RWPE1 (cell line): ENCODE results near the gene ZNF277.

Experiments
- CTCF ChIA-PET: fragments of 350-600 bp; sonication (Branson Sonifier 250); formaldehyde crosslinking; extraction: SDS; loops from one replicate; lab custom pipeline; 2021; lab: Yijun Ruan, JAX
- POLR2A ChIA-PET: fragments of 400-600 bp; formaldehyde crosslinking; extraction: SDS; loops from one replicate; lab custom pipeline; 2020; ENCODE audit warnings: antibody characterized with exemption; ENCODE audit not compliant: low non-redundant PET; lab: Yijun Ruan, JAX
- DNase-seq: peaks from one replicate; pipeline ENCODE4 v3.0.0; 2012; ENCODE audit warnings: low spot score
- H3K27ac ChIP-seq: fragments of 450-650 bp; 2 replicates; pipeline ENCODE4 v1.5.1; 2017
- TF ChIP-seq, protein P1 (sequence below): fragments of 450-650 bp; conservative IDR thresholded peaks from 2 replicates; pipeline ENCODE4 v1.5.1; 2017; ENCODE audit warnings: low read depth, mild to moderate bottlenecking

Gene ZNF277

DNA sequence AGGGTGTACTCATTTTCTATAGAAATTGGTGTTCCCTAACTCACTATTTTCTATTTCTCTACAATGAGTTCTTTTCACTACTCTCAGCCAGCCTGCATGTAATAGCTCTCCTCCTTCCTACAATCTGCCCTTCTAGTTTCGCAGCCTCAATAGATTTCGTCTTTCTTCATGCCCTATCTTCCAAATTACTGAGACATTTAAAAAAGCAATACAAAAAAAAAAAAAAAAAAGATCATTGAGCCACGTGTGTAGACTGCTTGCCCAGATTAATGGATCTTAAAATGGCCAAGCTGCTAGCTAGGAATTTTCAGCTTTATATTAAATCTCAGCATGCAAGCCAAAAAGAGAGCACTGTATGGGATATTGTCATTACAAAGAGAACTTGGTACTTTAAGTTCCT, 55.5 kb downstream of the ZNF277 start:
- DNase-seq = no peak
- ChIA-PET POLR2A (no interaction called here), CTCF (no interaction called here)
- H3K27ac ChIP-seq = no peak overlapping the region
- TF ChIP-seq, protein P1, sequence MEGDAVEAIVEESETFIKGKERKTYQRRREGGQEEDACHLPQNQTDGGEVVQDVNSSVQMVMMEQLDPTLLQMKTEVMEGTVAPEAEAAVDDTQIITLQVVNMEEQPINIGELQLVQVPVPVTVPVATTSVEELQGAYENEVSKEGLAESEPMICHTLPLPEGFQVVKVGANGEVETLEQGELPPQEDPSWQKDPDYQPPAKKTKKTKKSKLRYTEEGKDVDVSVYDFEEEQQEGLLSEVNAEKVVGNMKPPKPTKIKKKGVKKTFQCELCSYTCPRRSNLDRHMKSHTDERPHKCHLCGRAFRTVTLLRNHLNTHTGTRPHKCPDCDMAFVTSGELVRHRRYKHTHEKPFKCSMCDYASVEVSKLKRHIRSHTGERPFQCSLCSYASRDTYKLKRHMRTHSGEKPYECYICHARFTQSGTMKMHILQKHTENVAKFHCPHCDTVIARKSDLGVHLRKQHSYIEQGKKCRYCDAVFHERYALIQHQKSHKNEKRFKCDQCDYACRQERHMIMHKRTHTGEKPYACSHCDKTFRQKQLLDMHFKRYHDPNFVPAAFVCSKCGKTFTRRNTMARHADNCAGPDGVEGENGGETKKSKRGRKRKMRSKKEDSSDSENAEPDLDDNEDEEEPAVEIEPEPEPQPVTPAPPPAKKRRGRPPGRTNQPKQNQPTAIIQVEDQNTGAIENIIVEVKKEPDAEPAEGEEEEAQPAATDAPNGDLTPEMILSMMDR = no peak

DNA sequence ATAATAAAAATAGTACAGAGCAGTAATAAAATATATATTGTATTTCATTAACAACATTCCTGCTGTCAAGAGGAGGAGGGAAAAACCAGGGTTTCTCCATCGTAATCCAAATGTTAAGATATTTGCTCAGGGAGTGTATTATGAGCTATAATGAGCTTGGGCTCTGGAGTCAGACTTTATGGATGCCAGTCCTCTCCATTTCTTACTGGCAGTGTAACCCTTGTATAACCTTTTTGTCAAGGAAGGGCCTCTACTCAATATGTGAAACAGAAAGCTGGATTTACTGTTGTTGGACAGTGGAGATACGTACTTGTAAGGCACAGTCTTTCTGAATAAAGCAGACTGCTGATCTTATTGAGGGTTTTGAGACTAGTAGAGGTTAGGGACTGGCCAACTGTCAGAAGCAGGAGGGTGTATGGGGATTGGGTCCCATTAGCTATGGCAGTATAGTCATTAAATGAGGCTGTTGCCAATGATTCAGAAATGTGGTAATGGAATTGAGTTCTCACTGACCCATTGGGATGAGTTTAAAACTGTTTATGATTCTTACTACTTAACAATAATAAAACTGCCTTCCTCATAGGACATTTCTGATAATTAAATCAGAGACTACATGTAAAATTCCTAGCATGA, 56.5 kb downstream of the ZNF277 start:
- CTCF ChIA-PET = interaction anchor here (0.7 kb wide), 1 partner anchor 26 kb away, joined by 3 read pairs; no protein-coding TSS in a partner anchor
- POLR2A ChIA-PET = no interaction called here
- no peak overlapping the region for H3K27ac ChIP-seq
- TF ChIP-seq, protein P1 = no peak
- no peak for DNase-seq

DNA sequence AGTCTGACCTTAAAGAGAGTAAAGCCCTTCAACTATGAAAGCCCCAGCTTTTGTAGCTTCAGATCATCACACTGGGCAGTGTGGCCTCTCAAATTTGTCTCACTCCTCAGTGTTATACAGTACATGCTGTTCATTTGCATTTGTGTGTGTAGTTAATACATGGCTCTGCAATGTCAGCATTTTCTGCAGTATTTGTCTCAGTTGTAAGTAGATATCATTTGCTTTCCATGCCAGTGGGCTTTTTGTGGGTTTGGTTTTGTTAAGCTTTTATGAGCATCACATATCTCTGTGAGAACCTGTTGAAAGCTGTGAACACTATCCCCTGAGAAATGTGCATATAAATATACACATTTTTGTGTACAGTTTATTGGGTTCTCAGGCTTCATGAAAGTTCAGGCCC, 57.0 kb downstream of the ZNF277 start:
- no peak for DNase-seq
- no peak overlapping the region for H3K27ac ChIP-seq
- ChIA-PET CTCF (interaction anchor here (0.7 kb wide), 1 partner anchor 27 kb away, joined by 3 read pairs; no protein-coding TSS in a partner anchor), POLR2A (no interaction called here)
- TF ChIP-seq, protein P1 = no peak

DNA sequence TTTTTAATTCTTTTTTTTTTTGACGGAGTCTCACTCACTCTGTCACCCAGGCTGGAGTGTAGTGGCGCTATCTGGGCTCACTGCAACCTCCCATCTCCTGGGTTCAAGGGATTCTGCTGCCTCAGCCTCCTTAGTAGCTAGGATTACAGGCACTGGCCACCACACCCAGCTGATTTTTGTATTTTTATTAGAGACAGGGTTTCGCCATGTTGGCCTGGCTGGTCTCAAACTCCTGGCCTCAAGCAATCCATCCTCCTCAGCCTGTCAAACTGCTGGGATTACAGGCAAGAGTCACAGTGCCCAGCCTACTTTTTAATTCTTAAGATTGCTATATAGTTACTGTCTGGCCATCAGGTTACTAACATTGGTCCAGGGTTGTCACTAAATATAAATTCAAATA, 59.6 kb downstream of the ZNF277 start:
- no peak overlapping the region for H3K27ac ChIP-seq
- TF ChIP-seq, protein P1 = no peak
- ChIA-PET POLR2A (no interaction called here), CTCF (interaction anchor here (0.5 to 0.7 kb wide), 2 partner anchors 10 to 411 kb away, joined by 3 to 5 read pairs; no protein-coding TSS in a partner anchor)
- no peak for DNase-seq

DNA sequence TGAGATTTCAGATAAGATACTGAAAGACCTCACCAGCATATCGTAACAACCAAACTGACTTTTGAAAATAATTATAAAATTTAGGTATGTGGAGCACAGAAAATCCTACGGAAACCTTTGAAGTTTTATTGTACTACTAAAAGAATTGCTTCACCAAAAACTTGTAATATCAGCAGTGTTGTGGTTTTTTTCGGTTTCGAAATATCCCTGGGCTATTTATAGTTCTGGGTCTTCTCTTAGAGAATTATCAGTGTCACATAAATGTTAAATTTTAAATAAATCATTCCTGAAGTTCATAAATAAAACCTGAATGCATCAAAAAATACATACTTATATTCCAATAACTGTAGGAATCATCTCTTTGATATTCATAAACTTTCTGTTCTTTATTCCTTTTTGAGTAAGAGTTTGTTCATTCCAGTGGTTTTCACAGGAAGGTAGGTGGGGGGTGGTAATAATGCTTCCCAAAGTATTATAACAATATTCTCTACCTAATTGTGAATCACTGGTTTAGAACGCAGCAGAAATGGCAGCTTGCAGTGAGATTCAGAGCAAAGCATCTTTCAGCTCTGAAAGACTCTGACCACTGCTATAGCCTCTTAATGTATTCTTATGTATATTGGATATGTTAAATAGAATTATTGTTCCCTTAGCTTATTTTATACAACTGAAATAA, 60.2 kb downstream of the ZNF277 start:
- peak; percentile 25 for DNase-seq
- TF ChIP-seq, protein P1 = no peak
- H3K27ac ChIP-seq = no peak overlapping the region
- CTCF ChIA-PET = no interaction called here
- POLR2A ChIA-PET = no interaction called here

DNA sequence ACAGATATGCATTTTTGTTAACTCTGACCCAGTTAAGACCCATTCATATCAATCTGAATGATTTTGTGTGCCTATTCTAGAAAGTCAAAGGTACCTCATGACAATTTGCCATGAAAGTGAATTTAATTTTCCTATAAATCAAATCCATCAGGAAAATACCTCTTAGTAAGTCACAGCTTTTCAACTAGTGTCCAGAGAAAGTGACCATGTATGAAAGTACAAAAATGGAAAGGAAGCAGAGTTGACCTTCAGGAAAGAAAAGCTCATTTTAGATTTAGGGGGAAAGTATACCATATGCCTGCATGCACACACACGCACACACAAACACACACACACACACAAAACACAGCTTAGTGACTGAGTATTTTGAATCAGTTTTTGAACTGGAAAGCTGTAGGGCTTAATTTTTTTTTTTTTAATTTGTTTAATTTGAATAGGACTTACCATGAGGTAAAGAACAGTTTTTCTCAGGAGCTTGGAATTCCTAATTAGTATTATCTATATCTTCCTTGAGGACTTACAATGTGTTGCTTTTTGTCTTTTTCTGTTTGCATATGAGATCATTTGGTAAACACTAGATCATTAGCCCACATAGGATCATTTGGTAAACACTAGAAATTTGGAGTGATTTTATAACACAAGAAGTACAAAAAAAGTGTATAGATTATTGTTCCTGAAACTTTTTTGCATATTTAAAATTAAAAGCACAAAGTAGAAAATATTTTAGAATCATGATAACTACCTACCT, 61.6 kb downstream of the ZNF277 start:
- ChIA-PET CTCF (no interaction called here), POLR2A (no interaction called here)
- TF ChIP-seq, protein P1 = no peak
- no peak overlapping the region for H3K27ac ChIP-seq
- DNase-seq = no peak
